Ammon's horn (tissue), 1 donor: ENCODE results near the gene RECQL5.
"Not testable (repeated sequence)": the region's sequence is repeated elsewhere in the genome, so short reads cannot be mapped to it uniquely, and the experiment has no call there.

Experiments used
- DNase-seq: peaks from one replicate; pipeline ENCODE4 v3.0.0-alpha.2; 2016; ENCODE audit warnings: low spot score

The RECQL5 gene

DNA sequence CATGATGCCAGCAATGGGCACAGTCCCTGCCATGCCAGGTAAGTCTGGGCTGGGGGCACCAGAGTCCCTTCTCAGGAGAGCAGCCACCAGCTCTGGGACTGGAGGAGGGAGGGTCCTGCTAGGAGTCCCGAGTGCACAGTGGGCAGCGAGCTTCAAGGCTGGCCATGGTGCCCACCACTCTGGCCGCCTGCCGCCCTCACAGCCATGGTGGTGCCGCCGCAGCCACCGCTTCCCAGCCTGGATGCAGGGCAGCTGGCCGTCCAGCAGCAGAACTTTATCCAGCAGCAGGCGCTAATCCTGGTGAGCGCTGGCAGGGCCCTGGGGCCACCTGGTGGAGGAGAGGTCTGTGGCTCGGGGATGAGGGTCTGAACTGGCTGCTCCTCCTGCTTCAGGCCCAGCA is 51.7 kb downstream of the RECQL5 start:
- DNase-seq, result no peak

DNA sequence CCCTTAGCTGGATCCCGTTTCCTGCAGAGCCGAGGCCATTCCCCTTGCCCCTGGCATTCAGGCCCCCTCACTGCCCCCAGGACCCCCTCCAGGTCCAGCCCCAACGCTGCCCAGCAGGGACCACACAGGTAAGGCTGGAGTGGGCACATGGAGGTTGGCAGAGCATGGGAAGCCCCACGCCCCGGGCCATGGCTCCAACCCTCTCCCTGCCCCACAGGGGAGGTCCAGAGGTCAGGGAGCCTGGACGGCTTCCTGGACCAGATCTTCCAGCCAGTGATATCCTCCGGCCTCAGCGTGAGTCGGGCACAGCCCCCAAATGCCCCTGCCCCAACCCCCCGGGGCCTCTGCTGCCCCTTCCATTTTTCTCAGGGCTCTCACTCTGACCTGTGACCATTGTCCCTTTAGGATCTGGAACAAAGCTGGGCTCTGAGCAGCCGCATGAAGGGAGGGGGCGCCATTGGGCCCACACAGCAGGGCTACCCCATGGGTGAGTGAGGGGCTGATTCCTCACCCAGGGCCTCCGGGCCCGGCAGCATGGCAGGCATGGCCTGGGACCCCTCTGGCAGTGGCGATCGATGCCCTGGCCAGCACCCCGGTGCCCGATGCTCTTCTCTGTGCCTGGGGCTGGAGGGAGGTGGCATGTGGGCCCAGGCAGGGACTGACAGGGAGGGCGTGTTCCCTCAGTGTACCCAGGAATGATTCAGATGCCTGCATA is 52.2 kb downstream of the RECQL5 start:
- DNase-seq, result no peak

DNA sequence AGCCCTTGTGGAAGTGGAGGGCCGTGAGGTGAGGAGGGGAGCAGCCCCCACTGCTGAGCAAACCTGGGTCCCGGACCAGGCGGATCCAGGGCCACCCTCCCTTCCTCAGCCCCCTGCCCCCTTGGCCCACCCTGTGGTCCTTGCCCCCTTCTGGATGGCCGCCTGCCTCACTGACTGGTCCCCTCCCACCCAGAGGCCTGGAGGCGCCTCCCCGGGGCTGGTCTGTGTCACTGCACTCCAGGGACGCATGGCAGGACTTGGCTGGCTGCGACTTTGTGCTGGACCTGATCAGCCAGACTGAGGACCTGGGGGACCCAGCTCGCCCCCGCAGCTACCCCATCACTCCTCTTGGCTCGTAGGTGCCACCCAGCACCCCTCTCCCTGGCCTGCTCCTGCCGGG is 52.9 kb downstream of the RECQL5 start:
- DNase-seq, result no peak

DNA sequence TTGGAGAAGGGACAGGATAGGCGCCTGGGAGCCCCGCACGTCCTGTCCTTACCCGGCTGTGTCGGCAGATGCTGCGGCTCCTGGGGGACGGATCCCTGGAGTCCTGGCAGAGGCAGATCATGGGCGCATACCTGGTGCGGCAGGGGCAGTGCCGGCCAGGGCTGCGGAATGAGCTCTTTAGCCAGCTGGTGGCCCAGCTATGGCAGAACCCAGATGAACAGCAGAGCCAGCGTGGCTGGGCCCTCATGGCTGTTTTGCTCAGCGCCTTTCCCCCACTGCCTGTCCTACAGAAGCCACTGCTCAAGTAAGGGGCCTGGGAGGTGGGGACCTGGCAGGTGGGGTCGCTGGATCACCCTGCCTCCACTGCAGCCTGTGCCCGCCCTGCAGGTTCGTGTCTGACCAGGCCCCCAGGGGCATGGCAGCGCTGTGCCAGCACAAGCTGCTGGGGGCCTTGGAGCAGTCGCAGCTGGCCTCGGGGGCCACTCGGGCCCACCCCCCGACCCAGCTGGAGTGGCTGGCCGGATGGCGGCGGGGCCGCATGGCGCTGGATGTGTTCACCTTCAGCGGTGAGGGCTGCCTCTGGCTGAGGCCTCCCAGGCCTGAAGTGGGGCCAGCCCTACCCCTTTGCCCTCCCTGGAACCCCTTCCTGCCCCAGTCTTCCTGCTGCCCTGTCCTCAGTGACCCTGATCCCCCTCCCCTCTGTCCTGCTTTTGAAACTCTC is 53.9 kb downstream of the RECQL5 start:
- no peak for DNase-seq

DNA sequence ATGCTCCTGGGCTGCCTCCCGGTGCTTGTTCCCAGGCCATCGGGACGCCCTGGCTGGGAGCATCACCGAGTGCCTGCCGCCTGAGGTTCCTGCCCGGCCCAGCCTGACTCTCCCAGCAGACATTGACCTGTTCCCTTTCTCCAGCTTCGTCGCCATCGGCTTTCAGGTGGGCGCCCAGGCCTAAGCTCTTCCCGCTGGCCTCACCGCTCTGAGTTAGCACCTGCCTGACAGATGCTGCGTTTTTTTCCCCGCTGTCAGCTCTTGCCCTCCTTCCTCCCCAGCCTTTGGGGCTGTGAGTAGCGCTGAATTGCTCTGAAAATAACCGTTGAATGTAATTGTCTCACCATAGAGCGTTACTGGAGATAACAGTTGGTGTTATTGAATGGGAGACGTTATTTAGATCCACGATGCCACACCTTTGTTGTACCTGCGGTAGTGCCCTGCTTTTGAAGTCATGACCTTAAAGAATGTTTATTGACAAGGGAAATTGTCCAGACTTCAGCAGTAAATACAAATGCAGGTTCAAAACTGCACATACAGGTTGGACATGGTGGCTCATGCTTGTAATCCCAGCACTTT is 55.0 kb downstream of the RECQL5 start:
- no peak for DNase-seq

DNA sequence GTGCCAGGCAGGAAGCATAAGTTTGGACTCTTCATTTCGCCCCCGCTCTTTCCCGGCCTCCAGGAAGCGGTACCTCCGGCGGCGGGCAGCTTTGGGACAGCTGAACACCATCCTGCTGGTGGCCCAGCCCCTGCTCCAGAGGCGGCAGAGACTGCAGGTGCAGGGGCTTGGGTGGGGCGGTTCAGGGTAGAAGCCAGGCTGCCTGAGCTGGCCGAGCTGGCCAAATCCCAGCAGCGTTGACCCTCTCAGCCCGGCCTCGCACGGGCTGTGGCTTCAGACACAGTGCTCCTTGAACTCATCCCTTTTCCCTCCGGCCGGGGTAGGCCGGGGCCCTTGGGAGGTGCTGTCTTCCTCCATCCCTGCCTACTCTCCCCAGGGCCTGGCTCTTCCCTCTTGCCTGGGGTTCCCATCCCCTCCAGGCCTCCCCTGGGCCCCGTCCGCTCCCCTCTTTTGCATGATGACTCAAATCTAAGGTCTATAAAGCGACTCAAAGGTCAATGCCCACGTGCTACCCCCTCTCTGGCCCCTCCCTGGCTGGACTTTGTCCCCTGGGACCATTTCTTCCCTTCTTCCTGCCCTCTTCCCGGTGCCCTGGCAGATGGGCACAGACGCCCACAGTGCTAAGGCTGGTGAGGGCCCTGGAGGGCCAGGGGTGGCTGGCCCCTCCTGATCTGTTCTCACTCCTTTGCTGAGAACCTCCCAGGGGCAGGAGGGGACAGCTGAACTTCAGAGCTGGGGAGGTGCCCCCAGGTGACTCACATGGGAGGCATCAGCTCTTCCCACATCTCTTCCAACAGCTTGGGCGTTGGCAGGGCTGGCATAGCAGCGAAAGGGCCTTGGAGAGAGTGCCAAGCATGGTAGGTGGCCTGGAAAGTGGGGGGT is 56.6 kb downstream of the RECQL5 start:
- DNase-seq, result no peak

DNA sequence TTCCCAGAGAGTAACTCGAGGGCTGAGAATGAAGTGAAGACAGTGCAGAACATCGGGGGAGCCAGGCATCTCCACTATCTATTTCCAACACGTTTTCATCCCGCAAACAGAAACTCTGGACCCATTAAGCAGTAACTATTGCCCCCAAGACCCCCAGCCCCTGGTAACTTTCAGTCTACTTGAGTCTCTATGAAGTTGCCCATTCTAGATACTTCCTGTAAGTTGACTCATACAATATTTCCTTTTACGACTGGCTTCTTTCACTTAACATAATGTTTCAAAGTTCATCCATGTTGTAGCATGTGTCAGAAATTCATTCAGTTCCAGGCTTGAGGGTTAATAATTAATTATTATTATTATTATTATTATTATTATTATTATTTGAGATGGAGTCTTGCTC is 59.9 kb downstream of the RECQL5 start:
- DNase-seq, result no peak

DNA sequence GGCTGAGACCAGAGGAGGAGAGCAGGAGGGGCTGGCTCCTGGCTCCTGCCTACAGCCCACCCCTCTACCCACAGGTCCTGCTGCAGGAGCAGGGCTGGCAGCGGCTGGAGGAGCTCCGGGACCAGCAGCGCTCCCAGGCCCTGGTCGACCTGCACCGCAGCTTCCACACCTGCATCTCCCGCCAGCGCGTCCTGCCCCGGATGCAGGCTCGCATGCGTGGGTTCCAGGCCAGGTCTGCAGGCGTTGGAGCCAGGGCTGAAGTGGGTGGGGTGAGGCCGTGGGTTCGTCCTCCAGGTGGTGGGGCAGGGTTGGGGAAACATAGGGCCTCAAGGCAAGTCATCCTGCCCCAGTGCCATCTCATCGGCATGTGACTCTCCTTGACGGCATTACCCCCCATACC is 61.2 kb downstream of the RECQL5 start:
- no peak for DNase-seq

DNA sequence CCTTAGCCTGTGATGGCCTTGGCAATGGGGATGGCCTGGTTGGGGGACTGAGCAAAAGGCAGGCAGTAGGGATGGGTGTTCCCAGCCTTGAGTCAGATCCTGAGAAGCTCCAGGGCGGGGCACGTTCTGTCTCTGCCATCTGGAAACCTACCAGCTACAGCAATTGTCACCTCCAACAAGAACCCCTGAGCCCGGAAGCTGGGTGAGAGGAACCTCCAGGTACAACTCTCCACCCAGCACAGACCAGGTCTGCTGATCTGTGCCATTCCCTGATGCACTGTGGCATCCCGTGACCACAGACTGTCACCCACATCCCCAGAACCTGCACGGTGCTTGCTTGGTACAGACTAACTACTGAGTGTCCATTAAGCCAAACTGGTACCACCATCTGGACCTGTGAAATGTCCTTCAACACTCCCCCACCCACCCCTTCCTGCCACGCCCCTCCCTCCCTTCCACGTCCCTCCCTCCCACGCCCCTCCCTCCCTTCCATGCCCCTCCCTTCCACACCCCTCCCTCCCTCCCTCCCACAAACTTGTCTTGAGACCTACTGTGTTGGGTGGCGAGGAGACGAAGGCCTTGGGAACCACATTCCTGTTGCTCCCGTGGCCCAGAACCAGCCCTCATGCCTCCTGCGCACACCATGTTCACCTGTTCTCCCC is 62.8 kb downstream of the RECQL5 start:
- DNase-seq, result no peak

DNA sequence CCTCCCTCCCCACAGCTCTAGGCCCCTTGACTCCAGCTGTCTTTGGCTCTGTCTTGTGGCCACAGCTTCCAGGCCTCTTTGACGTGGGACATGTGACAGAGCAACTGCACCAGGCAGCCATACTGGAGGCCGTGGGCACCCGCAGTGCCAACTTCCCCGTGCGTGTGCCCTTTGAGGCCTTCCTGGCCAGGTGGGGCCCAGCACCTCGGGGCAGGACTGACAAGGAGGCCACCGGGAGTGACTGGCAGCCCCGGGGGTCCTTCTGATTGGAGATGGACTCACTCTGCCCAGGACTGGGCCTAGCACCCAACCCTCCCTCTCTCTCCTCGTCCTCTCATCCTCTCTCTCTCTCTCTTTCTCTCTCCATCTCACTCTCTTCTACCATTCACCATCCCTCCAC is 63.8 kb downstream of the RECQL5 start:
- no peak for DNase-seq

DNA sequence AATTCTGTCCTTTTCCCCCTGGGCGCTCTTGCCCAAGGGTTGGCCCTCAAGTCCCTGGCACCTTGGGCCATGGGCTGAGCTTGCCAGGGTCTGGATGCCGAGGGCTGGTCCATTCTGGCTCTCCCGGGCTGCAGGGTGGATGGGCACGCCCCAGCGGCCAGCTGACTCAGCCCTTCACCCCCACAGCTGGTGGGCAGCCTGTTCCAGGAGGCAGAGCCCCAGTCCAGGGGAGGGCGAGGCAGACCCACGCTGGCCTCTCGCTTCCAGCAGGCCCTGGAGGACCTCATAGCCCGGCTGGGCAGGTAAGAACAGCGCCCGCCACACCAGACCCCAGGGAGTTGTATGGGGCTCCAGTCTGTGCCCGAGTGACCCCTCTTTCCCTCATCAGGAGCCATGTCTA is 64.3 kb downstream of the RECQL5 start:
- DNase-seq, result no peak

DNA sequence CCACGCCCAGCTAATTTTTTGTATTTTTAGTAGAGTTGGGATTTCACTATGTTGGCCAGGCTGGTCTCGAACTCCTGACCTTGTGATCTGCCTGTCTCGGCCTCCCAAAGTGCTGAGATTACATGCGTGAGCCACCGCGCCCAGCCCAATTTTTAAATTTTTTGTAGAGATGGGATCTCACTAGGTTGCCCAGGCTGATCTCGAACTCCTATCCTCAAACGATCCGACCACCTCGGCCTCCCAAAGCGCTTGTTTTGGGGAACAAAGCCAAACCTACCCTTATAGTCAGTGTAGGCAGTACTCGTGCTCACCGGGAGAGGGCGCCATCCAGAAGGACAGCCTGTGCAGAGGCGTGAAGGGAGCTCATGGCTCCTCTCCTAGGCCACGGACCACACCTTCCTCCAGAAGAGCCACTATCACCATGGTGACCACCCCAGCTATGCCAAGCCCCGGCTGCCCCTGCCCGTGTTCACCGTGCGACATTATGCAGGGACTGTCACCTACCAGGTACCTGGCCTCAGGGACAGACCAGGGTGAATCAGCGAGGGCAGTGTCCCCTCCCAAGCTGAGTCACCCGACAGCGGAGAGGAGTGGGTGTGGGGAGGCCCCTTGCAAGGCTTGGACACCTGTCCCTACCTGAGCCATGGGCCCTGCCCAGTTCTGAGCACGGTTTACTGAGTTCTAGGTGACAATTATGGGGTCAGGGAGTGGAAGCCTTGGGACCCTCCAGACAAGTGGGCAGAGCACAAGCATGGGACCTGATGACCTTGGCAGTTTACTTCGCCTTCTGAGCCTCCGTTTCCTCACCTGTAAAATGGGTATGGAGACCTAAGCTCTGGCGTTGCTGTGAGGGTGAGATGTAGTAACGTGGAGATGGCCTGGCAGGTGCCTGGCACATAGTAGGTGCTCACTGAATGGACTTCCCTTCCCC is 65.6 kb downstream of the RECQL5 start:
- DNase-seq, result peak; percentile 30

DNA sequence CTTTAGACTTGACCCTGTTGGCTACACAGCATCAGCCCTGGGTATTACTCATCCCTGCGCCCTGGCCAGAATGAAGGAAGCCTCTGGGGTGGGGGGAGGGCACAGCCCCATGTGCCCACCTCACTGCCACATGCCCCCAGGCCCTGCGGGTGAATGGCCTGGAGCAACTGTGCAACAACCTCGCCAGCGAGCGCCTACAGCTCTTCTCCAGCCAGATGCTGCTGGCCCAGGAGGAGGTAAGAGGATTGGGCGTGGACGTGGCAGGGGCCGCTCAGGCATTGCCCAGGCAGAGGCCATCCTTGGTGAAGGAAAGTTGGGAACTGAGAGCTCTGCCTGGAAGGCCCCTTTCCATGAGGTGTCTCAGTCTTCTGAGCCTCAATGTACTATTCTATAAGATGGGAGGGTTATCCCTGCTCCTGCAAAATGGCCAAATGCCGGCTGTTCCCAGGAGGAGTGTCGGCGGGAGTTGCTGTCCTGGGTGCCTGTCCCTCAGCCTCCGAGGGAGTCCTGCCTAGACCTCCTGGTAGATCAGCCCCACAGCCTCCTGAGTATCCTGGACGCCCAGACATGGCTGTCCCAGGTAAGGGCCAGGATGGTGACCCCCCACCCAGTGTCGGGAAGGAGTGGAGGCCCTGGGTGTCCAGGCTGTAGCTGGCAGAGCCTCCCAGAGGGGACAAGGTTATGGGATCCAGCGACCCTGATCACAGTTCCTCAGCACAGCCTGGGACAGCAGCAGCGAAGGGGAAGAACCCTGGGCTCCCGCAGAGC is 70.5 kb downstream of the RECQL5 start:
- DNase-seq, result no peak

DNA sequence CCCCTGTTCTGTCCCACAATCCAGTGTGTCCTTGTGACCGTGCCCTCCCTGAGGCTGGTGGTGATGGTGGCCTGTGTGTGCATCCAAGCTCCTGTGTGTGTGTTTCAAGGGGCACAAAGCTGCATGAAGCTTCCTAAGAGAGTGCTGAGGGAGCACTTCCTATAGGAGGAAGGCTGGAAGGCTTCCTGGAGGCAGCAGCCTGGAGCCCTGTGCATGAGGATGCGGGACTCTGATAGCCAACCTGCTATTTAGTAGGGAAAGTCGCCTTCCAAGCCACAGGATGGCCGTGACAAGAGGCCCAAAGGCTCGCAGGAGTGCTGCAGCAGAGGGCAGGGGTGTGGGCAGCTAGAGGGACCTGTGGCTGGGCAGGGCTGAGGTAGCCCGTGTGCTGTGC is 71.0 kb downstream of the RECQL5 start:
- DNase-seq, result no peak

DNA sequence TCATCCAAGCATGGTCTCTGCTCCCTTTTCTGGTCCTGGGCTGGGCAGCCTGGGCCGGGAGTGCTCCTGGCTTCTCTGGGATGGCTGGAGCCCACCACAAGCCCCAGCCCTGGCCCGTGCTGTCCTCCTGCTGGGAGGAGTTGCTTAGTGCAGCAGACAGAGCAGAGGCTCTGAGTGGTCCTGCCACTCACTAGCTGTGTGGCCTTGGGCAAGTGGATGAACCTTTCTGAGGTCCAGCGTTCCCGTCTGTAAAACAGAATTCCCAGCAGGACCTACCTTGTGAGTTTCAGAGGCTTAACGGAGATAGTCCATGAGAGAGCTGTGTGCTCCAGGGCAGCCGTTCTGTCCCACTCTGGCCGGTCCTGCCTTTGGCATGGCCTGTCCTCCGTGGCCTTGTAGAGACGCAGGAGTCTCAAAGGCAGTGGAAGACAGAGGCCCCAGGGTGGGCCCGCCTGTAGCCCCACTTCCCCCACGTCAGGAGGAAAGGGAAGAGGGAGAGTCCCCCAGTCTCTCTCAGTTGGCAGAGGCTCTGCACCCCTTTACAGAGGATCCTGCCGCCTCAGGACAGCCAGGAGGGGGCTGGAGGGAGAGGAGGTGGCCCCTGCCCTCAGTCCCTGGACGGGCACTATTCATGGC is 71.6 kb downstream of the RECQL5 start:
- DNase-seq, result no peak

DNA sequence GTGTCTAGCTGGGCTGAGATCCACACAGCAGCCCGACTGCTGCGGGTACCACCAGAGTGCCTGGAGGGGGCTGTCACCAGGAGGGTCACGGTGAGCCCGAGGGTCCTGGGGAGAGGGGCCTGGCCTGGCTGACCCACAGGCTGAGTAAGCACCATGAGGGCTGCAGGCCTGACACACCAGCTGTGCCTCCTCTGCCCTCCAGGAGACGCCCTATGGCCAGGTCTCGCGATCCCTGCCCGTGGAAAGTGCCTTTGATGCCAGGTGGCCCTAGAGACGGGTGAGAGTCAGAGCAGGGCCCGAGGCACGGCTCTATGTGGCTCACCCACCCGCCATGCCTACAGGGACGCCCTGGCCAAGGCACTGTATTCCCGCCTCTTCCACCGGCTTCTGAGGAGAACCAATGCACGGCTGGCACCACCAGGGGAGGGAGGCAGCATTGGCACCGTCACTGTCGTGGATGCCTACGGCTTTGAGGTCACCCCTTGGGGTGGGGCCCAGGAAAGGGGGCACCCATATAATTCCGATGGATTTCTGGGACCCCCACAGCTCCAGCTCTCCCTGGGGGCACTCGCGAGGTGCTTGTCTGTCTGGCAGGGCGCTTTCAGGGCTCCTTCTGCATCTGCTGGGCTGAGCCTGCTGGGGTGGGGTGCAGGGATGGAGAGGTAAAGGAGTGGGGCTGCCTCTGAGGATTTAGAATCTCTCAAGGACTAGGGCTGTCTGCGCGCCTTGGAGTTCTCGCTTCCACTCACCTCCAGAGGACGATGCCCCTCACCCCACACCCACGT is 72.3 kb downstream of the RECQL5 start:
- no peak for DNase-seq

DNA sequence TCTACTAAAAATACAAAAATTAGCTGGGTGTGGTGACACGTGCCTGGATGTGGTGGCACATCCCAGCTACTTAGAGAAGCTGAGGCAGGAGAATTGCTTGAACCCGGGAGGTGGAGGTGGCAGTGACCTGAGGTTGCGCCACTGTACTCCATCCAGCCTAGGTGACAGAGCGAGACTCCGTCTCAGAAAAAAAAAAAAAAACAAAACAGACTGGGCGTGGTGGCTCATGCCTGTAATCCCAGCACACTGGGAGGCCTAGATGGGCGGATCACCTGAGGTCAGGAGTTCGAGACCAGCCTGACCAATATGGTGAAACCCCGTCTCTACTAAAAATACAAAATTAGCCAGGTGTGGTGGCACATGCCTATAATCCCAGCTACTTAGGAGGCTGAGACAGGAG is 73.5 kb downstream of the RECQL5 start:
- DNase-seq, result not testable (repeated sequence)

DNA sequence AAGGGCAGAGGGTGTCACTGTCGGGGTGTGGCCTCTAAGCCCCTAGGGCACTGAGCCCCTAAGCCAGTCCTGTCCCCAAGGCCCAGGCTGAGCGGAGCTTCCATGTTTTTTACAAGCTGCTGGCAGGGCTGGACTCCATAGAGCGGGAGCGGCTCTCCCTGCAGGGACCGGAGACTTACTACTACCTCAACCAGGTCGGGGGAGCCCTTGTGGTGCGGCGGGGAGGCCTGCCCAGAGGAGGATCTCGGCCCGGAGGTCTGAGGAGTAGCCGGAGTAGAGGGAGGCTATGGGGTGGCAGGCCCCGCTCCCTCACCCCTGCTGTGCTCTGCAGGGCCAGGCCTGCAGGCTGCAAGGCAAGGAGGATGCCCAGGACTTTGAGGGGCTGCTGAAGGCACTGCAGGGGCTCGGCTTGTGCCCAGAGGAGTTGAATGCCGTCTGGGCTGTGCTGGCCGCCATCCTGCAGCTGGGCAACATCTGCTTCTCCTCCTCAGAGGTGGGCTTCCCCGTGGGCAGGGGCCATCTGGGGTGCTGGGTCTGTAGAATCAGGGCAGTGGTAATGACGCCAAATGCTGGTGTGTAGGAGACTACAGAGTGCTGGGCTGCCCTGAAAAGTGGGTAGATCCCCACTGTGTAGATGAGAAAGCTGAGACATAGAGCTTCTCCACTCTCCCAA is 74.5 kb downstream of the RECQL5 start:
- DNase-seq, result no peak
